ENCODE data around the gene RORB. TPM values are rescaled to one million over a fixed set of nuclear protein-coding genes. Genes with fewer than 3 reads are reported as not detected.

Gene RORB
- total RNA-seq, 1 experiment from 2014 or later: 0.08 TPM

GRCh38 chr9:74644023-74644422 lies 146.9 kb downstream of the RORB start:
- BruUV-seq (replicated peaks): no TSS peak
- no peak overlapping the region for H3K4me3 ChIP-seq (ENCODE audit: low read depth in 2 of 2, low read length in 2 of 2)
- H3K27me3 ChIP-seq (ENCODE audit: control insufficient read depth, insufficient read depth, low read length): no peaks in the 10 kb centered on the region
- ChIA-PET POLR2A (no interaction called here), CTCF (no interaction called here)
- DNase-seq (ENCODE audit: low read depth, low spot score) (no peak), ATAC-seq (no peak)
- no peaks in the 10 kb centered on the region for H3K4me1 ChIP-seq (ENCODE audit: control insufficient read depth, insufficient read depth, low read length)
- H3K36me3 ChIP-seq (ENCODE audit: control insufficient read depth, insufficient read depth, low read length): no peaks in the 10 kb centered on the region
- TF ChIP-seq TCF7L2 (IDR thresholded peaks at IDR 0.05; ENCODE audit: low read depth, low read length) (no peak), CTCF (IDR thresholded peaks at IDR 0.05) (no peak), REST (IDR thresholded peaks at IDR 0.05; ENCODE audit: insufficient read depth in 1 of 2, low read depth in 2 of 2, low read length in 1 of 2) (no peak), POLR2AphosphoS5 (IDR thresholded peaks at IDR 0.05; ENCODE audit: low read depth, low read length) (no peak), SIN3A (IDR thresholded peaks at IDR 0.05; ENCODE audit: borderline replicate concordance, insufficient read depth, low read depth, low read length) (no peak)
- intact Hi-C loops (cut with micrococcal nuclease; ENCODE audit: unreplicated experiment): loop anchor here (2.0 to 5.0 kb wide), 2 partner anchors 67 to 959 kb away; no protein-coding TSS in a partner anchor
- H3K9me3 ChIP-seq (ENCODE audit: control insufficient read depth, insufficient read depth, low read depth, low read length): no peaks in the 10 kb centered on the region
- in situ Hi-C loops (cut with HindIII; ENCODE audit: low pct_unique_long_range_greater_than_20kb, low sequenced_read_pairs): no loop called here
- no peak overlapping the region for H3K27ac ChIP-seq (ENCODE audit: low read length)

- in situ Hi-C loops (cut with HindIII; ENCODE audit: low pct_unique_long_range_greater_than_20kb, low sequenced_read_pairs): no loop called here
- Histone ChIP-seq H3K4me1 (ENCODE audit: control insufficient read depth, insufficient read depth, low read length) (no peaks in the 10 kb centered on the region), H3K36me3 (ENCODE audit: control insufficient read depth, insufficient read depth, low read length) (no peaks in the 10 kb centered on the region), H3K27ac (ENCODE audit: low read length) (no peak overlapping the region), H3K4me3 (ENCODE audit: low read depth in 2 of 2, low read length in 2 of 2) (no peak overlapping the region), H3K9me3 (ENCODE audit: control insufficient read depth, insufficient read depth, low read depth, low read length) (no peaks in the 10 kb centered on the region), H3K27me3 (ENCODE audit: control insufficient read depth, insufficient read depth, low read length) (no peaks in the 10 kb centered on the region)
- ATAC-seq (0 out of 2 replicates have a peak, but pooled peaks have one; percentile 63), DNase-seq (ENCODE audit: low read depth, low spot score) (peak; percentile 10)
- intact Hi-C loops (cut with micrococcal nuclease; ENCODE audit: unreplicated experiment): loop anchor here (2.0 kb wide), 1 partner anchor 960 kb away; no protein-coding TSS in a partner anchor
- BruUV-seq (replicated peaks): no TSS peak
- ChIA-PET POLR2A (no interaction called here), CTCF (no interaction called here)
- TF ChIP-seq POLR2AphosphoS5 (IDR thresholded peaks at IDR 0.05; ENCODE audit: low read depth, low read length) (no peak), CTCF (IDR thresholded peaks at IDR 0.05) (peak; percentile 66; the same call in 1 of the 2 replicates), REST (IDR thresholded peaks at IDR 0.05; ENCODE audit: insufficient read depth in 1 of 2, low read depth in 2 of 2, low read length in 1 of 2) (no peak), TCF7L2 (IDR thresholded peaks at IDR 0.05; ENCODE audit: low read depth, low read length) (no peak)
Observed at GRCh38 chr9:74645007-74645639, 148.0 kb downstream of the RORB start.

Measured in Panc1 (cell line).